Esophagus muscularis mucosa (tissue), 4 donors: ENCODE results near the gene ALOX12B. TPM values are rescaled to one million over a fixed set of nuclear protein-coding genes. Genes with fewer than 3 reads are reported as not detected.
A peak's percentile ranks its signal among the peaks of the same experiment; 100 is the strongest.

Experiments
- DNase-seq: peaks from one replicate; pipeline ENCODE4 v3.0.0-alpha.2; 2017; ENCODE audit errors: extremely low spot score
- H3K27ac ChIP-seq, 4 donors: fragments of 200-600 bp; sonication (generic); replicated peaks in 1 of 4; 1 replicate in 3 of 4; 2 replicates in 1 of 4; pipeline ENCODE4 v1.5.1; 2016 to 2019; ENCODE audit warnings: mild to moderate bottlenecking in 1 of 4
- H3K27me3 ChIP-seq, 4 donors: fragments of 200-600 bp; sonication (generic); one replicate each; pipeline versions ENCODE4 v1.5.1 to v1.6.0; 2016 to 2019
- H3K36me3 ChIP-seq, 4 donors: fragments of 200-600 bp; sonication (generic); one replicate each; pipeline ENCODE4 v1.5.1; 2016 to 2019
- H3K4me1 ChIP-seq, 4 donors: fragments of 200-600 bp; sonication (generic); one replicate each; pipeline ENCODE4 v1.5.1; 2016 to 2019
- H3K4me3 ChIP-seq, 4 donors: fragments of 200-600 bp; sonication (generic); 1 replicate in 2 of 4; 2 replicates in 2 of 4; pipeline ENCODE4 v1.5.1; 2016 to 2019; ENCODE audit warnings: mild to moderate bottlenecking in 4 of 4, moderate library complexity in 1 of 4
- H3K9me3 ChIP-seq, 4 donors: fragments of 200-600 bp; sonication (generic); 1 replicate in 3 of 4; 2 replicates in 1 of 4; pipeline ENCODE4 v1.5.1; 2016 to 2019
- EP300 ChIP-seq: sonication (generic); formaldehyde crosslinking; IDR thresholded peaks from one replicate; pipeline ENCODE4 v1.6.1; 2017; ENCODE audit warnings: antibody characterized with exemption
- POLR2A ChIP-seq: fragments of 450-650 bp; IDR thresholded peaks from one replicate; pipeline ENCODE4 v1.6.1; 2017; ENCODE audit warnings: antibody characterized with exemption, moderate library complexity, mild to moderate bottlenecking, low read depth
- POLR2AphosphoS5 ChIP-seq, 2 donors: sonication (generic); formaldehyde crosslinking; IDR thresholded peaks; one replicate each; pipeline ENCODE4 v1.6.1; 2017; ENCODE audit warnings: antibody characterized with exemption in 2 of 2
- WGBS: methylation state at CpG from one replicate; pipeline ENCODE4 v1.1.5; 2018; 5-methylcytosine and 5-hydroxymethylcytosine counted together
- intact Hi-C: fragments of 100-400 bp; cut with DNase I; formaldehyde crosslinking; loops from one replicate; pipeline ENCODE4 v1.15.1; 2023
- total RNA-seq, 4 donors: library from RNA; depleted of rRNA; stranded (reverse); fragments of >200 nt; gene quantifications; one replicate each; pipeline versions ENCODE4 v1.1.0 to v1.2.1, GENCODE V29; 2016
- TF ChIP-seq, protein P1 (sequence below), 3 experiments: fragments of 200-600 bp in 2 of 3; fragments of 450-650 bp in 1 of 3; sonication (generic) in 2 of 3; IDR thresholded peaks; one replicate each; pipeline ENCODE4 v1.5.1; 2017 to 2019; ENCODE audit warnings: antibody characterized with exemption in 3 of 3, mild to moderate bottlenecking in 2 of 3, moderate library complexity in 1 of 3

Gene ALOX12B
- total RNA-seq, 4 donors from 2014 or later: not detected

DNA sequence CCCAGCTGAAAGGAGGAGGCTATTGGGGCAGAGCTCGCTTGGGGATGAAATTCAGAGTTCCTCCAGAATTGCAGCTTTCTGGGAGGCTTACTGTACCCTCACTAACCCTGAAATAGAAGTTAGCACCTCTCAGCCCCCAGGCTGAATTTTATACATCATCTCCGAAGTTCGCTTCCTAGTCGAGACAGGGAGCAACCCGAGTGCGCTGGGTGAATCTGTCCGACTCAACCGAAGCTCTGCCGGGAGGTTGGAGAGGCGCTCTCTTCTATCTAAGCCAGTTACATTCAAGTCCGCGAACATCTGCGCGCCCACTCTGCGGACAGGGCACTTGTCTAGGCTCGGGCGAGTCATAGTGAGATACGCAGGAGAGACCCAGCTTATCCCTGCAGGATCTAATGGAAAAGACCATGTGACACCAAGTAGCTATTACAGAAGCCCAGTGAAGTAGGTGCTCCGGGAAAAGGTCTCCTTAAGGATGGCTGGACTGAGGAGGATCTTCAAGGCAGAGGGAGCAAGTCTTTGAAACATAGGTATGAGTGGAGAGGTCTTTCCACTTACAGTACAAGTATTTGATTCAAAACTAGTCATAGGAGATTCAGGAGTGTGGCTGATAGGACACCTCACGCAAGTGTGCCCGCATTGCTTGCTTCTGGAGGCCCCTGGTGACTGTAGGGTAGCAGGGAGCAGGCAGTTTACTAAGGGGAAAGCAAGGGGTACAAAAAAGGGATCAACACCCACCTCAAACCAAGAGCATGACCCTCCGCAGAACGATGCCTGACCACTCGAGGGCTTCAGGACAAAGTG, 37.0 kb upstream of the ALOX12B start:
- Histone ChIP-seq H3K27me3 (peaks cover 10 to 70% (median 39%) of the 10 kb centered on the region in 4 donors), H3K4me3 (peak overlapping the region; percentile 46 to 79 (median 64)), H3K27ac (no peak overlapping the region), H3K4me1 (peaks cover 65 to 80% (median 79%) of the 10 kb centered on the region in 4 donors), H3K36me3 (no peaks in the 10 kb centered on the region), H3K9me3 (no peaks in the 10 kb centered on the region)
- TF ChIP-seq POLR2A: no peak
- TF ChIP-seq POLR2AphosphoS5 (IDR thresholded peaks at IDR 0.05): no peak
- TF ChIP-seq, protein P1, sequence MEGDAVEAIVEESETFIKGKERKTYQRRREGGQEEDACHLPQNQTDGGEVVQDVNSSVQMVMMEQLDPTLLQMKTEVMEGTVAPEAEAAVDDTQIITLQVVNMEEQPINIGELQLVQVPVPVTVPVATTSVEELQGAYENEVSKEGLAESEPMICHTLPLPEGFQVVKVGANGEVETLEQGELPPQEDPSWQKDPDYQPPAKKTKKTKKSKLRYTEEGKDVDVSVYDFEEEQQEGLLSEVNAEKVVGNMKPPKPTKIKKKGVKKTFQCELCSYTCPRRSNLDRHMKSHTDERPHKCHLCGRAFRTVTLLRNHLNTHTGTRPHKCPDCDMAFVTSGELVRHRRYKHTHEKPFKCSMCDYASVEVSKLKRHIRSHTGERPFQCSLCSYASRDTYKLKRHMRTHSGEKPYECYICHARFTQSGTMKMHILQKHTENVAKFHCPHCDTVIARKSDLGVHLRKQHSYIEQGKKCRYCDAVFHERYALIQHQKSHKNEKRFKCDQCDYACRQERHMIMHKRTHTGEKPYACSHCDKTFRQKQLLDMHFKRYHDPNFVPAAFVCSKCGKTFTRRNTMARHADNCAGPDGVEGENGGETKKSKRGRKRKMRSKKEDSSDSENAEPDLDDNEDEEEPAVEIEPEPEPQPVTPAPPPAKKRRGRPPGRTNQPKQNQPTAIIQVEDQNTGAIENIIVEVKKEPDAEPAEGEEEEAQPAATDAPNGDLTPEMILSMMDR (IDR thresholded peaks at IDR 0.05): no peak
- TF ChIP-seq EP300: no peak
- DNase-seq: no peak
- 6% methylated on average over 19 of the region's 24 CpGs for WGBS
- intact Hi-C loops: no loop called here

DNA sequence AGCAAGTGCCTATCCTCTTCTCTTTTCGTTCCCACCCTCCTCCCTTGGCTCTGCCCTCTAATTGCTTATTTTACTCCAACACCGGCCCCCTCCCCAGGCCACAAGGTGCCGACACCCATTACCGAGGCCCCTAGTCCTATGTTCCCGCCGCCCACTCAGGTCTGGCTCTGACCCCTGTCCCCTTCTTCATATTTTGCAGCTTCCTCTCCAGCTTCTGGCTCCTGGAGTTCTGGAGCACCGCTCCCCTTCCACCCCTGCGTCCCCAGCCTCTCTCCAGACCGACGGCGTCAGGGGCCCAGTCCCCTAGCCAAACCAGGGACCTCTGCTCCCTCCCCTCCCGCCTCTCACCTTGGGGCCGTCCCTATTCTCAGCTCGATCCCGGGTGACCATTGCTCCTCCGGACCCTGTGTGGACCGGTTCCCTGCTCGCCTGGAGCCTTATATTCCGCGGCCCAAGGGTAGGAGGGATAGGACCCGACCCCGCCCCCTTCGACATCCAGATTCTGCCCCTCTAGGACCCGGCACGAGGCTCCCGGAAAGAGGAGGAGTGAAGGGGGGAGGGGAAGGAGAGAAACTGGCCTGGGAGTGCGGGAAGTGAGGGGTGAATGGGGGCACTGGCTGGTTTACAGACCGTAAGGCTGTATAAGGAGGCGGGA, 36.3 kb upstream of the ALOX12B start, which contains the start of gene HES7:
HES7 (minus strand) TSS at position 412 of the 655 bp plus-strand sequence; CDS start at position 390, 22 bp downstream.
- Histone ChIP-seq H3K36me3 (no peaks in the 10 kb centered on the region), H3K4me3 (peak within 1 kb of the TSS; percentile 46 to 79 (median 64)), H3K27me3 (peaks cover 10 to 62% (median 39%) of the 10 kb centered on the region in 4 donors), H3K4me1 (peaks cover 66 to 83% (median 80%) of the 10 kb centered on the region in 4 donors), H3K27ac (peak within 1 kb of the TSS in 3 of 4 donors; percentile 21 to 57 (median 33)), H3K9me3 (no peaks in the 10 kb centered on the region)
- no peak for TF ChIP-seq POLR2AphosphoS5 (IDR thresholded peaks at IDR 0.05)
- no peak for TF ChIP-seq POLR2A
- no peak for TF ChIP-seq EP300
- TF ChIP-seq, protein P1 (IDR thresholded peaks at IDR 0.05): no peak
- intact Hi-C loops: no loop called here
- 2% methylated on average over 29 of the region's 29 CpGs for WGBS
- DNase-seq: no peak

DNA sequence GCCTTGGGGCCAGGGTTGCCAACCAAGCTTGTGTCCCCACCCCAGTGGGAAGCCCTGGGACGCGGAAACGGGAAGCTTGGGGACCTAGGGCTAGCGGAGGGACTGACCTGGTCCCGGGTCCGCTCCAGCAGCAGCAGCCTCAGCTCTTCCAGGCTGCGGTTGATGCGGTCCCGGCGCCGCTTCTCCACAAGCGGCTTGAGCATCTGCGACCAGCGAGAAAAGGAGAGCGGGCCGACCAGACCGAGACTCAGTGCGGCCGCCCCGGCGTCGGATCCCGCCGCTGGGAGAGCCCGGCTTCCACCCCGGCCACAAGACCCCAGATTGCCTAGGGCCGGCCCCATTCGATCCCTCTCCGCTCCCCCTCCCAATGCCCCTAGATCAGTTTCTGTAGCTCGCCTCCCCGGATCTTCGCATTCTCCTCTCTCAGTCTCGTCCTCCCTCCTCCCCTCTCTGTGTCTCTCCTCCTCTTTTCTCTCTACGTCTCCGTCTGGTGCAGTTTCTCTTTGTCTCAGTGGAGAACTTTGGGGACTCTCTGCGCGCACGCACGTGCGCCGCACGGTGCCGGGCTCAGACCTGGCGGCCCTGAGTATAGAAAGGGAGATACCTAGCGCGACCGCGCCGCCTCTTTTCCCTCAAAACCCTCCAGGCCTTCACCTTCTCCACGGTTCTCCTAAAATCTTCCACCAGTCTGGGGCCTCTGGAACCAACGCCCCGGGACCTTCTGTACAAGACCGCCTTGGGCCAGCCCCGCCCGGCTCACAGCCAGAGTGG, 35.6 kb upstream of the ALOX12B start:
- under 1% methylated on average over 39 of the region's 55 CpGs for WGBS
- peaks cover 10 to 55% (median 39%) of the 10 kb centered on the region in 4 donors for H3K27me3 ChIP-seq
- no peak for DNase-seq
- TF ChIP-seq POLR2AphosphoS5 (IDR thresholded peaks at IDR 0.05): no peak
- TF ChIP-seq EP300: no peak
- TF ChIP-seq, protein P1 (IDR thresholded peaks at IDR 0.05): no peak
- no peak for TF ChIP-seq POLR2A
- intact Hi-C loops: no loop called here
- no peaks in the 10 kb centered on the region for H3K36me3 ChIP-seq
- no peaks in the 10 kb centered on the region for H3K9me3 ChIP-seq
- H3K4me1 ChIP-seq: peaks cover 73 to 91% (median 87%) of the 10 kb centered on the region in 4 donors
- H3K27ac ChIP-seq: peak overlapping the region in 3 of 4 donors; percentile 21 to 57 (median 33)
- peak overlapping the region; percentile 46 to 79 (median 58) for H3K4me3 ChIP-seq

DNA sequence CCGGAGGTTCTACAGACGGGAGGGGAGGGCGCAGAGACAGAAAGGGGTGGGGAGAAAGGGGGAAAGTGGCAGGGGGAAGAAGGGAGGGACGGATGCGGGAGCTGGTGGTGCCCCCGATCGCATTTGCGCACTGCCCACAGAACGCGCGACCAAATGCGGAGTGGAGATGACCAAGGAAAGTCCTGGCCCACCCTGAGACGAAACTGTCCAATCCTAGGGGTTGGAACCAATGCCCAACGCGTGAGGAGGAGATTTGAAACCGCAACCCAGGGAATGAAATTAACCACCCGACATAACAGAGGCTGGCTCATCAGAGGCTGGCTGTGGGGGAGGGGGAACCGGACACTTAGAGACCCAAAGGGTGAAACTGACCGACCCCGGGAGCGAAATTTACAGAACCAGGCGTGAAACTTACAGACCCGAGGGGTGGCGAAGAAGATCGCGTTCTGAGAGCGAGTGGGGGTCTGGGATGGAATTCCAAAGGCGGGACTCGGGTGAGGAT, 35.0 kb upstream of the ALOX12B start:
- no peak for DNase-seq
- Histone ChIP-seq H3K27me3 (peaks cover 10 to 52% (median 40%) of the 10 kb centered on the region in 4 donors), H3K4me3 (peak overlapping the region; percentile 46 to 79 (median 58)), H3K36me3 (no peaks in the 10 kb centered on the region), H3K9me3 (no peaks in the 10 kb centered on the region), H3K27ac (peak overlapping the region; percentile 8 to 57 (median 34)), H3K4me1 (peaks cover 79 to 94% (median 91%) of the 10 kb centered on the region in 4 donors)
- TF ChIP-seq, protein P1 (IDR thresholded peaks at IDR 0.05): no peak
- TF ChIP-seq POLR2A (no peak), POLR2AphosphoS5 (IDR thresholded peaks at IDR 0.05) (no peak), EP300 (no peak)
- intact Hi-C loops: no loop called here
- 2% methylated on average over 24 of the region's 29 CpGs for WGBS
